Epithelial cell of esophagus (primary cell): ENCODE data around the gene ALK.
A peak's percentile ranks its signal among the peaks of the same experiment; 100 is the strongest.

Experiments
- DNase-seq: peaks from one replicate; pipeline ENCODE4 v3.0.0; 2010; ENCODE audit warnings: low read depth
- H3K4me3 ChIP-seq: 2 replicates; pipeline ENCODE4 v1.5.1; 2011; ENCODE audit warnings: mild to moderate bottlenecking, low read length, control low read depth
- TF ChIP-seq, protein P1 (sequence below): IDR thresholded peaks from 2 replicates; pipeline ENCODE4 v1.5.1; 2011; ENCODE audit warnings: low read depth, mild to moderate bottlenecking, low read length, control low read depth, inconsistent platforms; ENCODE audit not compliant: insufficient read depth; ENCODE audit errors: missing control alignments

Gene ALK

DNA sequence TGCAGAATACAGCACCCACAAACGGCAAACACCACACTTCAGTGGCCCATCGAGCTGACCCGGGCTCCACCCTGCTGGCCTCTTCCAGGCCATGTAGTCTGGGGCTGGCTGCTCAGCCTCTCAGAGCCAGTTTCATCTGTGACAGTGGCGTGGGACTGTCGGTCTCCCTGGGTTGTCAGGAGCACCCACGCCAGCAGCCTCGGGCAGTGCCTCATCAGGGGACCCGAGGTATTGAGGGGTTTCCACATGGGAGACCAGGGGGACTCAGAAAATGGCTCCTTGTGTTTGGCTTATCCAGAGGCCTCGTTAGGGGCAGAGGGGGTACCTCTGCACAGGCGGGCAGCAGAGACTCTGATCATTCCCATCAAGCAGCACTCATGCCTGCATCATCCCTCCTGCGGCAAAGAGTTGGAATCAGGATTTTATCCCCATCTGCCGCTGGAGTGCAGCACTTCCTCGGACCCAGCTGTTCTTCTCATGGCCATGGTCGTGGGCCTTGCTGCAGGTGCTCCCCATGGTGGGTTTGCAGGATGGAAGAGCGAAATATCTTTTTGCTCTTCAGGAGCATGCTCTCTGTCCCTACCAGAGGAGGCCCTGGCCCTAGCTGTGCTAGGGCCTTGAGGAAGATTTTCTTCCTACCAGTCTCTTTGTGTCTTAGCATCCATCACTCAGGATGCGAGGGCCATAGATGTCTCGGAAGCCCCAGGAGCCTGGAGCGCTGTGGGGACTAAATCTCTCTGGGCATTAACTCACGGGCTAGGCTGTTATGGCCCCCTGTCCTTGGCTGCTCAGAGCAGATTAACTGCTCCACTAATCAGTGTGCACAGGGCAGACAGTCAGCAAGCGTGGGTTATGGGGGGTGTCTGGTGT is 705.4 kb downstream of the ALK start:
- TF ChIP-seq, protein P1, sequence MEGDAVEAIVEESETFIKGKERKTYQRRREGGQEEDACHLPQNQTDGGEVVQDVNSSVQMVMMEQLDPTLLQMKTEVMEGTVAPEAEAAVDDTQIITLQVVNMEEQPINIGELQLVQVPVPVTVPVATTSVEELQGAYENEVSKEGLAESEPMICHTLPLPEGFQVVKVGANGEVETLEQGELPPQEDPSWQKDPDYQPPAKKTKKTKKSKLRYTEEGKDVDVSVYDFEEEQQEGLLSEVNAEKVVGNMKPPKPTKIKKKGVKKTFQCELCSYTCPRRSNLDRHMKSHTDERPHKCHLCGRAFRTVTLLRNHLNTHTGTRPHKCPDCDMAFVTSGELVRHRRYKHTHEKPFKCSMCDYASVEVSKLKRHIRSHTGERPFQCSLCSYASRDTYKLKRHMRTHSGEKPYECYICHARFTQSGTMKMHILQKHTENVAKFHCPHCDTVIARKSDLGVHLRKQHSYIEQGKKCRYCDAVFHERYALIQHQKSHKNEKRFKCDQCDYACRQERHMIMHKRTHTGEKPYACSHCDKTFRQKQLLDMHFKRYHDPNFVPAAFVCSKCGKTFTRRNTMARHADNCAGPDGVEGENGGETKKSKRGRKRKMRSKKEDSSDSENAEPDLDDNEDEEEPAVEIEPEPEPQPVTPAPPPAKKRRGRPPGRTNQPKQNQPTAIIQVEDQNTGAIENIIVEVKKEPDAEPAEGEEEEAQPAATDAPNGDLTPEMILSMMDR, result no peak
- DNase-seq, result no peak
- no peak overlapping the region for H3K4me3 ChIP-seq

DNA sequence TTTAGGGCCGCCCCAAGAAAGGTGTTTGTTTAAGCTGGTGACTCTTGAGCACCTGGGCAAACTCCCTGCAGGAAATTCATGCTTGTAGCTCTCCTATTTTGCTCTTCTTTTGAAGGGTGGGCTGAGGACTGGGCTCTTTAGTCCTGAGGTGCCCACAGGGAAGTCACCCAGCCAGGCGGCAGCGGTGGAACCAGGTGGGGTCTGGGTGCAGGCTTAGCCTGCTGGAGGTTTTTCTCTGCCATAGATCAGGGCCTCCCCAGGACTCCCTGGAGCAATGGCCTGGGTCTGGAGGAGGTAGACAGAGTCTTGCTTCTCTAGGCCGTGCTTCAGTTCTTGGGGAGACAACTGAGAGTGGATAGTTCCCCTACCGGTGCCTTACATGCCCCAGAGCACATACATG is 706.3 kb downstream of the ALK start:
- DNase-seq, result no peak
- TF ChIP-seq, protein P1, result no peak
- no peak overlapping the region for H3K4me3 ChIP-seq

DNA sequence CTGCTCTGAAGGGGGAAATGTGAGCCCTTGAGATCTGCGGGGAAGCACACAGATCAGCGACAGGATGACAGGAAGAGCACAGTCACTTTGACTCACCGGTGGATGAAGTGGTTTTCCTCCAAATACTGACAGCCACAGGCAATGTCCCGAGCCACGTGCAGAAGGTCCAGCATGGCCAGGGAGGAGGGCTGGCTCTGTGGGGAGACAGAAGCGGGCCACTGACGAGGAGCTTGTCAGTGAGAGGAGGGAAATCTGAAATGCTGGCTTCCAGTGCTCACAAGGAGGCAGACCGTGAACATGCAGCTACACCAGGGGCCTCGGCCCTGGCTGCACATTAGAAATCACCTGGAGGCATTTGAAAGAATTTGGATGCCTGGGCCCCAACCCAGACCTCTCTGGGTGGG is 707.5 kb downstream of the ALK start:
- TF ChIP-seq, protein P1, result no peak
- no peak overlapping the region for H3K4me3 ChIP-seq
- DNase-seq, result peak; percentile 40

DNA sequence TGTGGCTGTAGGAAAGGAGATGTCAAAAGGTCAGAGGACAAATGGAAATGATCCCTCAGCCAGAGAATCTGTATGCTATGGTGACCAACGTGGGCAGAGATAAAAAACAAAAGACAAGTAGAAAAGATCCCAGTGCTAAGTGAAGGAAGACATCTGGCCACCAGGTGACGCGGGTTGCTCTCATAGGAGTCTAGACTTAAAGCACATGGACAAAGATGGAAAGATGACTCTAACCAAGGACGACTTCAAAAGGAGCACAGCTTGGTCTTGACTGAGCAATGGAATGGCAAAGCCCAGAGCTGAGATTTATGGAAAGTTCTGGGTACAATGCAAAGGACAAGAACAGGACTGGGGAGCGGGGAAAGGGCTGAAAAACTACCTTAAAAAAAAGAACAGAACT is 709.4 kb downstream of the ALK start:
- TF ChIP-seq, protein P1, result peak; percentile 8
- DNase-seq, result no peak
- no peak overlapping the region for H3K4me3 ChIP-seq

DNA sequence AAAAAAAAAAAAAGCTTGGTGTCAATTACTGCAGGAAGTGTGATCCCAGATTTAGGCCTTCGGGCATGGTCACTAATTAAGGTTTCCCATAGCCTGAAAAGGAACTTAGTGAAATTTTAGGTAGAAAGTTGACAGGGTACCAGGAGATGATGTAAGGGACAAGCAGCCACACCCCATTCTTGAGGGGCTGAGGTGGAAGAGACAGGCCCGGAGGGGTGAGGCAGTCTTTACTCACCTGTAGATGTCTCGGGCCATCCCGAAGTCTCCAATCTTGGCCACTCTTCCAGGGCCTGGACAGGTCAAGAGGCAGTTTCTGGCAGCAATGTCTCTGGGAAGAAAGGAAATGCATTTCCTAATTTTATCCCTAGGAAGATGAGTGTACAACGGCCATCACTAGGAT is 711.8 kb downstream of the ALK start:
- TF ChIP-seq, protein P1, result no peak
- no peak overlapping the region for H3K4me3 ChIP-seq
- DNase-seq, result peak; percentile 27

DNA sequence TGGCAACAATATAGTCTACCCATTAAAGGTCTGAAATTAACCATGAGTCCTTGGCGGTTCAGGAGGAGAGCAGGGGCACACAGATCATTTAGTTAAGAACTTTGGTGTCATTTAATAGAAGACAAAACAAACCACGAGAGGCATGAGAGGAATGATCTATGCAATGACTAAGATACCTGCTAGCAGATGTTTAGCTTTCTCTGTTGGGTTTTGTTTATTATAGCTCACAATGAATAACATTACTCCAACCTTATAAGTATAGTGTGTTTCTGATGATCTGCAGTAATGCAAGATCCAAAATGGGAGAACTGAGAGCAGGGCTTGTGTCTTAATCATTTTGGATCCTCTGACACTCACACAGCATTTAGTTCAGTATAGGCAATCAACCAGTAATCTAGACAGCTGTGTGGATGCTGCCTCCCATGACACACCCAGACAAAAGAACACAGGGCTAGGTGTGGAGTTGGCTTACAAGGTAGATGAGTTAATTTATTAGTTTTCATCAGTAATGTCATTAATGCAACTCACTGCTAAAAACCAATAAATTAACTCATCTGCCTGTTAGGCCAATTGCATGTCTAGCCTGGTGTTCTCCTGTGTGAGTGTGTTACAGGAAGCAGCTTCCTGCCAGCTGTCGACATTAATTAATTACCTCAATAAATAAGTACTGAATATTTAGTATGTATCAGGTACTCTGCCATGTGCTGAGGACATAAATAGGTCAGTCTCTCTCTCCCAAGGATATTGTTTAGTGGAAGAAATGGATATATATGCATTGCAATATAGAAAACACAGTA is 713.8 kb downstream of the ALK start:
- H3K4me3 ChIP-seq, result no peak overlapping the region
- no peak for DNase-seq
- TF ChIP-seq, protein P1, result no peak

DNA sequence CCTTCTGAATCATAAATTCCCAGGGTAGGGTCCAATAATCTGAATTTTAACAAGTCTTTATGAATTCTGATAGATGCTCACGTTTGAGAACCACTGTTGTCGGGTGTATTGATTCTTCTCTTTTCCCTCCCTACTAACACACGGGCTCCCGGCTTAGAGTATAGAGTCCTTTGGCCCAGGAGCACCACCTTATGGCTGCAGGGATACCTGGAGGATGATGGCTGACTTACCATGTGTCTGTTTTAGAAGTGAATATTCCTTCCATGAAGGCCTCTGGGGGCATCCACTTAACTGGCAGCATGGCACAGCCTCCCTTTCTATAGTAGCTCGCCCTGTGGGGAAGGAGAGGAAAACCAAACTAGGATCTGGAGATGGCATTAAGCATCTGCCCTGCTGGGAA is 714.4 kb downstream of the ALK start:
- DNase-seq, result no peak
- H3K4me3 ChIP-seq, result no peak overlapping the region
- TF ChIP-seq, protein P1, result no peak
